H1 (cell line): ENCODE results near the gene DIAPH2. TPM values are rescaled to one million over a fixed set of nuclear protein-coding genes. Genes with fewer than 3 reads are reported as not detected.

Source experiments
- BCL11A ChIP-seq, 2 experiments: IDR thresholded peaks; one replicate each; pipeline ENCODE4 v1.6.1; 2011; ENCODE audit warnings: low read depth in 2 of 2, low read length in 2 of 2, mild to moderate bottlenecking in 2 of 2
- CREB1 ChIP-seq: IDR thresholded peaks from 2 replicates; pipeline ENCODE4 v1.6.1; 2012; ENCODE audit warnings: inconsistent platforms
- EGR1 ChIP-seq: IDR thresholded peaks from 2 replicates; pipeline ENCODE4 v1.6.1; 2011; ENCODE audit warnings: low read depth, low read length, borderline replicate concordance
- GTF2F1 ChIP-seq: IDR thresholded peaks from 2 replicates; pipeline ENCODE4 v1.6.1; 2012; ENCODE audit warnings: low read depth, low read length, improper control_type of control experiment, borderline replicate concordance
- POLR2A ChIP-seq, 2 experiments: IDR thresholded peaks; 1 replicate in 1 of 2; 2 replicates in 1 of 2; pipeline ENCODE4 v1.6.1; 2011; ENCODE audit warnings: low read depth in 2 of 2, low read length in 2 of 2, mild to moderate bottlenecking in 2 of 2; ENCODE audit errors: control extremely low read depth in 1 of 2
- RBBP5 ChIP-seq: IDR thresholded peaks from 2 replicates; pipeline ENCODE4 v1.7.1; 2012; ENCODE audit warnings: low read depth, mild to moderate bottlenecking, inconsistent platforms, low read length, moderate library complexity, borderline replicate concordance
- SAP30 ChIP-seq: fragments of 300-600 bp; sonication (generic); IDR thresholded peaks from 2 replicates; pipeline ENCODE4 v1.7.1; 2012; ENCODE audit warnings: low read length, moderate library complexity, mild to moderate bottlenecking, inconsistent platforms; ENCODE audit not compliant: insufficient read depth, insufficient replicate concordance
- SIN3A ChIP-seq, 2 experiments: IDR thresholded peaks in 1 of 2; conservative IDR thresholded peaks in 1 of 2; 2 replicates each; pipeline ENCODE4 v1.6.1; 2011 to 2012; ENCODE audit warnings: low read length in 2 of 2, improper control_type of control experiment in 1 of 2, low read depth in 1 of 2, mild to moderate bottlenecking in 1 of 2
- SRF ChIP-seq: IDR thresholded peaks from 2 replicates; pipeline ENCODE4 v1.6.1; 2011; ENCODE audit warnings: mild to moderate bottlenecking, low read depth, low read length, moderate library complexity
- TCF12 ChIP-seq: IDR thresholded peaks from 2 replicates; pipeline ENCODE4 v1.6.1; 2011; ENCODE audit warnings: low read depth, mild to moderate bottlenecking, low read length
- TEAD4 ChIP-seq: IDR thresholded peaks from 2 replicates; pipeline ENCODE4 v1.6.1; 2012; ENCODE audit warnings: low read depth, low read length, inconsistent platforms, mixed read lengths
- polyA plus RNA-seq, 7 experiments: library from polyadenylated mRNA; depleted of rRNA in 3 of 7; stranded (reverse) in 5 of 7; unstranded in 2 of 7; fragments of >200 nt in 5 of 7; fragments of 200-250 nt in 2 of 7; gene quantifications; 1 replicate in 5 of 7; 2 replicates in 1 of 7; 4 replicates in 1 of 7; pipeline versions ENCODE4 v1.2.1 to v1.2.3, GENCODE V29; 2011 to 2013; ENCODE audit warnings: missing spikeins in 2 of 7, mixed read lengths in 2 of 7
- total RNA-seq: library from RNA; stranded (reverse); fragmentation: NEBNext Ultra II Directional; extraction: Animal tissue kit (Norgen Biotek cat#: 25700); gene quantifications from 2 replicates; pipeline ENCODE4 v1.2.1, GENCODE V29; 2021
- TF ChIP-seq, protein P1 (sequence below): fragments of 300-600 bp; sonication (generic); IDR thresholded peaks from 2 replicates; pipeline ENCODE4 v1.7.1; 2012; ENCODE audit warnings: low read length, moderate library complexity, mild to moderate bottlenecking, inconsistent platforms; ENCODE audit not compliant: insufficient replicate concordance

The DIAPH2 gene
- total and polyA plus RNA-seq, 2 of the 8 experiments (the other 6 are each of a cell fraction or from before 2014, with no cell fraction given) = 4.4 to 24.3 TPM

DNA sequence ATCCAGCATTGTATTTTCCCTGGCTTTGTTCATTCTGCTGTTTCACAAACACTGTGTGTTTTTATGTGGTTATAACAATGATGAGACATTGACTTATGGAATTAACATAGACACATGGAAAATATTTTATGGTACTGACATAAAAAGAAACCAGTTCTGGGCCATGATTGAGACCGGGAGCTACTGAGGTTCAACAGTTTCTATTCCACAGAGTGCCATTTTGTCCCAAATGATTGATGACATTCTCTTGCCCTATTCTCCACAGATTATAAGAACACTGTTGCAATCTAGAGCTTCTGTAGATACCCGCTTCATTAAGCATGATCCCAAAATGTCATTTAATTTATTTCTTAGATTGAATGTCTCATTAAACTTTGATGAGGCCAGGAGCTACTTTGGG, 525.9 kb downstream of the DIAPH2 start (continued):
- TF ChIP-seq, protein P1, sequence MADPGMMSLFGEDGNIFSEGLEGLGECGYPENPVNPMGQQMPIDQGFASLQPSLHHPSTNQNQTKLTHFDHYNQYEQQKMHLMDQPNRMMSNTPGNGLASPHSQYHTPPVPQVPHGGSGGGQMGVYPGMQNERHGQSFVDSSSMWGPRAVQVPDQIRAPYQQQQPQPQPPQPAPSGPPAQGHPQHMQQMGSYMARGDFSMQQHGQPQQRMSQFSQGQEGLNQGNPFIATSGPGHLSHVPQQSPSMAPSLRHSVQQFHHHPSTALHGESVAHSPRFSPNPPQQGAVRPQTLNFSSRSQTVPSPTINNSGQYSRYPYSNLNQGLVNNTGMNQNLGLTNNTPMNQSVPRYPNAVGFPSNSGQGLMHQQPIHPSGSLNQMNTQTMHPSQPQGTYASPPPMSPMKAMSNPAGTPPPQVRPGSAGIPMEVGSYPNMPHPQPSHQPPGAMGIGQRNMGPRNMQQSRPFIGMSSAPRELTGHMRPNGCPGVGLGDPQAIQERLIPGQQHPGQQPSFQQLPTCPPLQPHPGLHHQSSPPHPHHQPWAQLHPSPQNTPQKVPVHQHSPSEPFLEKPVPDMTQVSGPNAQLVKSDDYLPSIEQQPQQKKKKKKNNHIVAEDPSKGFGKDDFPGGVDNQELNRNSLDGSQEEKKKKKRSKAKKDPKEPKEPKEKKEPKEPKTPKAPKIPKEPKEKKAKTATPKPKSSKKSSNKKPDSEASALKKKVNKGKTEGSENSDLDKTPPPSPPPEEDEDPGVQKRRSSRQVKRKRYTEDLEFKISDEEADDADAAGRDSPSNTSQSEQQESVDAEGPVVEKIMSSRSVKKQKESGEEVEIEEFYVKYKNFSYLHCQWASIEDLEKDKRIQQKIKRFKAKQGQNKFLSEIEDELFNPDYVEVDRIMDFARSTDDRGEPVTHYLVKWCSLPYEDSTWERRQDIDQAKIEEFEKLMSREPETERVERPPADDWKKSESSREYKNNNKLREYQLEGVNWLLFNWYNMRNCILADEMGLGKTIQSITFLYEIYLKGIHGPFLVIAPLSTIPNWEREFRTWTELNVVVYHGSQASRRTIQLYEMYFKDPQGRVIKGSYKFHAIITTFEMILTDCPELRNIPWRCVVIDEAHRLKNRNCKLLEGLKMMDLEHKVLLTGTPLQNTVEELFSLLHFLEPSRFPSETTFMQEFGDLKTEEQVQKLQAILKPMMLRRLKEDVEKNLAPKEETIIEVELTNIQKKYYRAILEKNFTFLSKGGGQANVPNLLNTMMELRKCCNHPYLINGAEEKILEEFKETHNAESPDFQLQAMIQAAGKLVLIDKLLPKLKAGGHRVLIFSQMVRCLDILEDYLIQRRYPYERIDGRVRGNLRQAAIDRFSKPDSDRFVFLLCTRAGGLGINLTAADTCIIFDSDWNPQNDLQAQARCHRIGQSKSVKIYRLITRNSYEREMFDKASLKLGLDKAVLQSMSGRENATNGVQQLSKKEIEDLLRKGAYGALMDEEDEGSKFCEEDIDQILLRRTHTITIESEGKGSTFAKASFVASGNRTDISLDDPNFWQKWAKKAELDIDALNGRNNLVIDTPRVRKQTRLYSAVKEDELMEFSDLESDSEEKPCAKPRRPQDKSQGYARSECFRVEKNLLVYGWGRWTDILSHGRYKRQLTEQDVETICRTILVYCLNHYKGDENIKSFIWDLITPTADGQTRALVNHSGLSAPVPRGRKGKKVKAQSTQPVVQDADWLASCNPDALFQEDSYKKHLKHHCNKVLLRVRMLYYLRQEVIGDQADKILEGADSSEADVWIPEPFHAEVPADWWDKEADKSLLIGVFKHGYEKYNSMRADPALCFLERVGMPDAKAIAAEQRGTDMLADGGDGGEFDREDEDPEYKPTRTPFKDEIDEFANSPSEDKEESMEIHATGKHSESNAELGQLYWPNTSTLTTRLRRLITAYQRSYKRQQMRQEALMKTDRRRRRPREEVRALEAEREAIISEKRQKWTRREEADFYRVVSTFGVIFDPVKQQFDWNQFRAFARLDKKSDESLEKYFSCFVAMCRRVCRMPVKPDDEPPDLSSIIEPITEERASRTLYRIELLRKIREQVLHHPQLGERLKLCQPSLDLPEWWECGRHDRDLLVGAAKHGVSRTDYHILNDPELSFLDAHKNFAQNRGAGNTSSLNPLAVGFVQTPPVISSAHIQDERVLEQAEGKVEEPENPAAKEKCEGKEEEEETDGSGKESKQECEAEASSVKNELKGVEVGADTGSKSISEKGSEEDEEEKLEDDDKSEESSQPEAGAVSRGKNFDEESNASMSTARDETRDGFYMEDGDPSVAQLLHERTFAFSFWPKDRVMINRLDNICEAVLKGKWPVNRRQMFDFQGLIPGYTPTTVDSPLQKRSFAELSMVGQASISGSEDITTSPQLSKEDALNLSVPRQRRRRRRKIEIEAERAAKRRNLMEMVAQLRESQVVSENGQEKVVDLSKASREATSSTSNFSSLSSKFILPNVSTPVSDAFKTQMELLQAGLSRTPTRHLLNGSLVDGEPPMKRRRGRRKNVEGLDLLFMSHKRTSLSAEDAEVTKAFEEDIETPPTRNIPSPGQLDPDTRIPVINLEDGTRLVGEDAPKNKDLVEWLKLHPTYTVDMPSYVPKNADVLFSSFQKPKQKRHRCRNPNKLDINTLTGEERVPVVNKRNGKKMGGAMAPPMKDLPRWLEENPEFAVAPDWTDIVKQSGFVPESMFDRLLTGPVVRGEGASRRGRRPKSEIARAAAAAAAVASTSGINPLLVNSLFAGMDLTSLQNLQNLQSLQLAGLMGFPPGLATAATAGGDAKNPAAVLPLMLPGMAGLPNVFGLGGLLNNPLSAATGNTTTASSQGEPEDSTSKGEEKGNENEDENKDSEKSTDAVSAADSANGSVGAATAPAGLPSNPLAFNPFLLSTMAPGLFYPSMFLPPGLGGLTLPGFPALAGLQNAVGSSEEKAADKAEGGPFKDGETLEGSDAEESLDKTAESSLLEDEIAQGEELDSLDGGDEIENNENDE = no peak
- TF ChIP-seq SAP30 = no peak
- no peak for TF ChIP-seq SRF
- TF ChIP-seq RBBP5 = no peak
- TF ChIP-seq GTF2F1 = no peak
- TF ChIP-seq TEAD4 = no peak
- TF ChIP-seq POLR2A (IDR thresholded peaks at IDR 0.05; ENCODE audit: control extremely low read depth in 1 of 2, low read depth in 2 of 2, low read length in 2 of 2) = no peak
- TF ChIP-seq TCF12 = no peak
- no peak for TF ChIP-seq BCL11A (IDR thresholded peaks at IDR 0.05; ENCODE audit: low read depth in 2 of 2, low read length in 2 of 2)
- no peak for TF ChIP-seq SIN3A (conservative IDR thresholded peaks at IDR 0.05 in 1 of 2, IDR thresholded peaks at IDR 0.05 in 1 of 2; ENCODE audit: low read depth in 1 of 2, low read length in 2 of 2)
- no peak for TF ChIP-seq EGR1
- TF ChIP-seq CREB1 = no peak
